ENCODE results near the gene LPIN1. TPM values are rescaled to one million over a fixed set of nuclear protein-coding genes. Genes with fewer than 3 reads are reported as not detected.

The LPIN1 gene
- total RNA-seq, 1 experiment from 2014 or later = 13.9 TPM

GRCh38 chr2:11865378-11865777, 118.9 kb downstream of the LPIN1 start (continued):
- TF ChIP-seq TEAD1 (CRISPR knock-in tag; IDR thresholded peaks at IDR 0.05) (no peak), RELA (CRISPR knock-in tag; IDR thresholded peaks at IDR 0.05; ENCODE audit: borderline replicate concordance) (no peak), FOXK1 (CRISPR knock-in tag; IDR thresholded peaks at IDR 0.05) (no peak), EMX1 (CRISPR knock-in tag; IDR thresholded peaks at IDR 0.05) (no peak), NR2C2 (CRISPR knock-in tag; IDR thresholded peaks at IDR 0.05) (no peak), NR3C1 (CRISPR knock-in tag; conservative IDR thresholded peaks at IDR 0.05; ENCODE audit: low read depth) (no peak)
- TF ChIP-seq, protein P1, sequence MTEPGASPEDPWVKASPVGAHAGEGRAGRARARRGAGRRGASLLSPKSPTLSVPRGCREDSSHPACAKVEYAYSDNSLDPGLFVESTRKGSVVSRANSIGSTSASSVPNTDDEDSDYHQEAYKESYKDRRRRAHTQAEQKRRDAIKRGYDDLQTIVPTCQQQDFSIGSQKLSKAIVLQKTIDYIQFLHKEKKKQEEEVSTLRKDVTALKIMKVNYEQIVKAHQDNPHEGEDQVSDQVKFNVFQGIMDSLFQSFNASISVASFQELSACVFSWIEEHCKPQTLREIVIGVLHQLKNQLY (CRISPR knock-in tag; IDR thresholded peaks at IDR 0.05) = no peak
- TF ChIP-seq, protein P2, sequence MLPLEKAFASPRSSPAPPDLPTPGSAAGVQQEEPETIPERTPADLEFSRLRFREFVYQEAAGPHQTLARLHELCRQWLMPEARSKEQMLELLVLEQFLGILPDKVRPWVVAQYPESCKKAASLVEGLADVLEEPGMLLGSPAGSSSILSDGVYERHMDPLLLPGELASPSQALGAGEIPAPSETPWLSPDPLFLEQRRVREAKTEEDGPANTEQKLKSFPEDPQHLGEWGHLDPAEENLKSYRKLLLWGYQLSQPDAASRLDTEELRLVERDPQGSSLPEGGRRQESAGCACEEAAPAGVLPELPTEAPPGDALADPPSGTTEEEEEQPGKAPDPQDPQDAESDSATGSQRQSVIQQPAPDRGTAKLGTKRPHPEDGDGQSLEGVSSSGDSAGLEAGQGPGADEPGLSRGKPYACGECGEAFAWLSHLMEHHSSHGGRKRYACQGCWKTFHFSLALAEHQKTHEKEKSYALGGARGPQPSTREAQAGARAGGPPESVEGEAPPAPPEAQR (CRISPR knock-in tag; IDR thresholded peaks at IDR 0.05) = no peak
- TF ChIP-seq, protein P3, sequence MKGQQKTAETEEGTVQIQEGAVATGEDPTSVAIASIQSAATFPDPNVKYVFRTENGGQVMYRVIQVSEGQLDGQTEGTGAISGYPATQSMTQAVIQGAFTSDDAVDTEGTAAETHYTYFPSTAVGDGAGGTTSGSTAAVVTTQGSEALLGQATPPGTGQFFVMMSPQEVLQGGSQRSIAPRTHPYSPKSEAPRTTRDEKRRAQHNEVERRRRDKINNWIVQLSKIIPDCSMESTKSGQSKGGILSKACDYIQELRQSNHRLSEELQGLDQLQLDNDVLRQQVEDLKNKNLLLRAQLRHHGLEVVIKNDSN (CRISPR knock-in tag; IDR thresholded peaks at IDR 0.05) = no peak
- TF ChIP-seq, protein P4, sequence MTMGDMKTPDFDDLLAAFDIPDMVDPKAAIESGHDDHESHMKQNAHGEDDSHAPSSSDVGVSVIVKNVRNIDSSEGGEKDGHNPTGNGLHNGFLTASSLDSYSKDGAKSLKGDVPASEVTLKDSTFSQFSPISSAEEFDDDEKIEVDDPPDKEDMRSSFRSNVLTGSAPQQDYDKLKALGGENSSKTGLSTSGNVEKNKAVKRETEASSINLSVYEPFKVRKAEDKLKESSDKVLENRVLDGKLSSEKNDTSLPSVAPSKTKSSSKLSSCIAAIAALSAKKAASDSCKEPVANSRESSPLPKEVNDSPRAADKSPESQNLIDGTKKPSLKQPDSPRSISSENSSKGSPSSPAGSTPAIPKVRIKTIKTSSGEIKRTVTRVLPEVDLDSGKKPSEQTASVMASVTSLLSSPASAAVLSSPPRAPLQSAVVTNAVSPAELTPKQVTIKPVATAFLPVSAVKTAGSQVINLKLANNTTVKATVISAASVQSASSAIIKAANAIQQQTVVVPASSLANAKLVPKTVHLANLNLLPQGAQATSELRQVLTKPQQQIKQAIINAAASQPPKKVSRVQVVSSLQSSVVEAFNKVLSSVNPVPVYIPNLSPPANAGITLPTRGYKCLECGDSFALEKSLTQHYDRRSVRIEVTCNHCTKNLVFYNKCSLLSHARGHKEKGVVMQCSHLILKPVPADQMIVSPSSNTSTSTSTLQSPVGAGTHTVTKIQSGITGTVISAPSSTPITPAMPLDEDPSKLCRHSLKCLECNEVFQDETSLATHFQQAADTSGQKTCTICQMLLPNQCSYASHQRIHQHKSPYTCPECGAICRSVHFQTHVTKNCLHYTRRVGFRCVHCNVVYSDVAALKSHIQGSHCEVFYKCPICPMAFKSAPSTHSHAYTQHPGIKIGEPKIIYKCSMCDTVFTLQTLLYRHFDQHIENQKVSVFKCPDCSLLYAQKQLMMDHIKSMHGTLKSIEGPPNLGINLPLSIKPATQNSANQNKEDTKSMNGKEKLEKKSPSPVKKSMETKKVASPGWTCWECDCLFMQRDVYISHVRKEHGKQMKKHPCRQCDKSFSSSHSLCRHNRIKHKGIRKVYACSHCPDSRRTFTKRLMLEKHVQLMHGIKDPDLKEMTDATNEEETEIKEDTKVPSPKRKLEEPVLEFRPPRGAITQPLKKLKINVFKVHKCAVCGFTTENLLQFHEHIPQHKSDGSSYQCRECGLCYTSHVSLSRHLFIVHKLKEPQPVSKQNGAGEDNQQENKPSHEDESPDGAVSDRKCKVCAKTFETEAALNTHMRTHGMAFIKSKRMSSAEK (CRISPR knock-in tag; IDR thresholded peaks at IDR 0.05; ENCODE audit: borderline replicate concordance) = no peak

GRCh38 chr2:11865805-11866204, 119.4 kb downstream of the LPIN1 start:
- peaks cover 48% of the 10 kb centered on the region for H3K4me1 Mint-ChIP-seq
- H3K9me3 Mint-ChIP-seq = peaks cover 18% of the 10 kb centered on the region
- H3K36me3 Mint-ChIP-seq = peaks cover 12% of the 10 kb centered on the region
- no peaks in the 10 kb centered on the region for H3K27me3 Mint-ChIP-seq (ENCODE audit: low read depth)
- DNase-seq (ENCODE audit: low spot score) (no peak), ATAC-seq (no peak)
- POLR2A ChIA-PET = no interaction called here
- H3K4me3 Mint-ChIP-seq = no peak overlapping the region
- CTCF ChIA-PET = no interaction called here
- no peak overlapping the region for H3K27ac Mint-ChIP-seq
- TF ChIP-seq CREB1 (CRISPR knock-in tag; IDR thresholded peaks at IDR 0.05) (no peak), ELF4 (CRISPR knock-in tag; IDR thresholded peaks at IDR 0.05; ENCODE audit: low read depth) (no peak), PRDM15 (CRISPR knock-in tag; IDR thresholded peaks at IDR 0.05) (no peak), NR1H2 (CRISPR knock-in tag; IDR thresholded peaks at IDR 0.05) (no peak), MYBL2 (CRISPR knock-in tag; IDR thresholded peaks at IDR 0.05) (no peak), GTF2I (CRISPR knock-in tag; conservative IDR thresholded peaks at IDR 0.05) (no peak), CTCF (IDR thresholded peaks at IDR 0.05) (no peak), ESRRA (CRISPR knock-in tag; IDR thresholded peaks at IDR 0.05; ENCODE audit: borderline replicate concordance) (no peak), E2F1 (CRISPR knock-in tag; IDR thresholded peaks at IDR 0.05) (no peak)
- TF ChIP-seq, protein P5, sequence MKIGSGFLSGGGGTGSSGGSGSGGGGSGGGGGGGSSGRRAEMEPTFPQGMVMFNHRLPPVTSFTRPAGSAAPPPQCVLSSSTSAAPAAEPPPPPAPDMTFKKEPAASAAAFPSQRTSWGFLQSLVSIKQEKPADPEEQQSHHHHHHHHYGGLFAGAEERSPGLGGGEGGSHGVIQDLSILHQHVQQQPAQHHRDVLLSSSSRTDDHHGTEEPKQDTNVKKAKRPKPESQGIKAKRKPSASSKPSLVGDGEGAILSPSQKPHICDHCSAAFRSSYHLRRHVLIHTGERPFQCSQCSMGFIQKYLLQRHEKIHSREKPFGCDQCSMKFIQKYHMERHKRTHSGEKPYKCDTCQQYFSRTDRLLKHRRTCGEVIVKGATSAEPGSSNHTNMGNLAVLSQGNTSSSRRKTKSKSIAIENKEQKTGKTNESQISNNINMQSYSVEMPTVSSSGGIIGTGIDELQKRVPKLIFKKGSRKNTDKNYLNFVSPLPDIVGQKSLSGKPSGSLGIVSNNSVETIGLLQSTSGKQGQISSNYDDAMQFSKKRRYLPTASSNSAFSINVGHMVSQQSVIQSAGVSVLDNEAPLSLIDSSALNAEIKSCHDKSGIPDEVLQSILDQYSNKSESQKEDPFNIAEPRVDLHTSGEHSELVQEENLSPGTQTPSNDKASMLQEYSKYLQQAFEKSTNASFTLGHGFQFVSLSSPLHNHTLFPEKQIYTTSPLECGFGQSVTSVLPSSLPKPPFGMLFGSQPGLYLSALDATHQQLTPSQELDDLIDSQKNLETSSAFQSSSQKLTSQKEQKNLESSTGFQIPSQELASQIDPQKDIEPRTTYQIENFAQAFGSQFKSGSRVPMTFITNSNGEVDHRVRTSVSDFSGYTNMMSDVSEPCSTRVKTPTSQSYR (CRISPR knock-in tag; IDR thresholded peaks at IDR 0.05) = no peak
